ENCODE results near the gene CEP70.
"Not testable (repeated sequence)": the region's sequence is repeated elsewhere in the genome, so short reads cannot be mapped to it uniquely, and the experiment has no call there.

CEP70 gene

DNA sequence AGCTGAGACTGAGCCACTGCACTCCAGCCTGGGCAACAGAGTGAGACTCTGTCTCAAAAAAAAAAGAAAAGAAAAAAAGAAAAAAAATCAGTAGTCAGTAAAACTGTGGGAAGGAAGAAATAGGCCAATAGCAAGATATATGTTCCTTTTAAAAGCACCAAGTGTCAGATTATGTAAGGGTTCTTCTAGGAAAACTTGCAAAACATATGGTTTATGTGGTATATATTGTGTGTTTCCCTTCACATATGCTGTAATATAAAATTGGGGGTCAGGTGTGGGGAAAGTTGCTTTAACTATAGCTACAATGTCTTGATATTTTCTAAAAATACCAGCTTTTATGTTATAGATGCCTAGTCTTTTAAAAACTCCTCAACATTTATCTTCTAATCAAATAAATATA lies 95.1 kb downstream of the CEP70 start:
- DNase-seq, result no peak

DNA sequence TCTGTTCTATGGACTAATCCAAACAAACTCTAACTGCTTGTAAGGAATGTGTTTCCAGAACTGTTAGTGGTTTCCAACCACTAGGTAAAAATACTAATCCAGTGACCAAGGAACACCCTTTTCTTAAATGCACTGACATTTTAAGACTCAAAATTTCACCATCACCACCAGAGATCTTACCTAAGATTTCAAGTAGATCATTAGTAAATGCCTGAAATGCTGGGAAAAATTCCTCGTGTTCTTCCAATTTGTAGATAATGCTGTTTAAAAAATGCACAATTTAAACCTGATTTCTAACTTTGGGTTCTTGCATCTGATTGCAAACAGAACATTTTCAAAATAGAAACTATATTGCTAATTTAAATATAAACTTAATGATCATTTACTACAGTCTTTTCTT lies 96.2 kb downstream of the CEP70 start:
- no peak for DNase-seq

DNA sequence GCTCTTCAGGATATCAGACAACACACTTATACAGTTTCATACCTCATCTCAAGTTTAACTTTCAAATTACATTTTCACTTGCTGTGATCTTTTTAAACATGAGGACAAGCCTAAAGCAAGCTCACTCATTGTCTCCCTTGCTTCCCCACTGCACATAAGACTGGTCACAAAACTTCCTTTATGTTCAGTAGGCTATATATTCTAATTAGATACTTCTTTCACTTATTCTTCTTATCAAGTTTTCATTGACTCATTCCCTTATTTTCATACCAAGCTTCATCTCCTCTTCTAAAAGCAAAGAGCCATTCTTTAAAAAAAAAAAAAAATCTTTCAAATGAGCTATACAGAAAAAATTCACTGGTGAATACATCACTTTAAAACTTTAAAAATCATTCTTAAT lies 97.0 kb downstream of the CEP70 start:
- DNase-seq, result no peak

DNA sequence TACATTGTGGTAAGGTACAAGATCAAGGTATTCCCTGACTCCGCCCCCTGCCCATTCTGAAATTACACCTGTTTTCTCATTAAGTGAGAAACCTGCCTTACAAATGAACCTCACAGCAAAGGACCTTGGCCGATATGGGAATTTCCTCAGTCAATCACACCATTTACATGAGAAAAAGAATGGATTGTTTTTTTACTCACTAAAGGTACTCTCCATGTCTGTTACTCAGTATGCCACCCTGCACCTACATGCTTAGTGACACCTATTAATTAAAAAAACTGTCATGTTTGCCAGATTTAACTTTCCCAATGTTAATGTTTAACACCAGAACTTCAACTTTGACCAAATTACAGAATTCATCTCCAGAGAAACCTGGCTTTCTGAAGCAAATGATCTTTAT lies 97.6 kb downstream of the CEP70 start:
- DNase-seq, result no peak

DNA sequence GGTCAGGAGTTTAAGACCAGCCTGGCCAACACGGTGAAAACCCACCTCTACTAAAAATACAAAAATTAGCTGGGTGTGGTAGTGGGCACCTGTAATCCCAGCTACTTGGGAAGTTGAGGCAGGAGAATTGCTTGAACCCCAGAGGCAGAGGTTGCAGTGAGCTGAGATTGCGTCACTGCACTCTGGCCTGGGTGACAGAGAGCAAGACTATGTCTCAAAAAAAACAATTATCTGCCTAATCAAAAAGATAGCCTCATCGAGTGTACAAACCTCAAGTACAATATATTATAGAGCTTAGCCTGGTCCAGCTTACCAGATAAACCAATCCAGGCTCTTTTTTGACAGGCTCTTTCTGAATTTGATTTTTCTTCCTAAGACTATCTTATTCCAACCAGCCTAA lies 98.4 kb downstream of the CEP70 start:
- DNase-seq, result not testable (repeated sequence)

DNA sequence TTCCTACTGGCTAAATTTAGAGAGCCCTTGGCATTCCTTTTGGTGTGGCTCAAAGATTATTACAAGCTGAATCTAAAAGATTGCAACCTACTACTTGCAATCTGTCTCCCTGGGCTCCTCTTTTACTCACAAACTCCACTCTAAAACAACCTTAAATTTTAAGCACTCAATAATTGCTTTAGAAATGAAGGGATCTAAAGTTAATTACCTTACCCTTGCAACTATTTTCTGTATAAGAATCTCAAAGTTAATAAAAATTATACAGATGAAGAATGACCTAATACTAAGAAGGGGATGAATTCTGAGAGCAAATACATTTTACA lies 99.5 kb downstream of the CEP70 start:
- no peak for DNase-seq

DNA sequence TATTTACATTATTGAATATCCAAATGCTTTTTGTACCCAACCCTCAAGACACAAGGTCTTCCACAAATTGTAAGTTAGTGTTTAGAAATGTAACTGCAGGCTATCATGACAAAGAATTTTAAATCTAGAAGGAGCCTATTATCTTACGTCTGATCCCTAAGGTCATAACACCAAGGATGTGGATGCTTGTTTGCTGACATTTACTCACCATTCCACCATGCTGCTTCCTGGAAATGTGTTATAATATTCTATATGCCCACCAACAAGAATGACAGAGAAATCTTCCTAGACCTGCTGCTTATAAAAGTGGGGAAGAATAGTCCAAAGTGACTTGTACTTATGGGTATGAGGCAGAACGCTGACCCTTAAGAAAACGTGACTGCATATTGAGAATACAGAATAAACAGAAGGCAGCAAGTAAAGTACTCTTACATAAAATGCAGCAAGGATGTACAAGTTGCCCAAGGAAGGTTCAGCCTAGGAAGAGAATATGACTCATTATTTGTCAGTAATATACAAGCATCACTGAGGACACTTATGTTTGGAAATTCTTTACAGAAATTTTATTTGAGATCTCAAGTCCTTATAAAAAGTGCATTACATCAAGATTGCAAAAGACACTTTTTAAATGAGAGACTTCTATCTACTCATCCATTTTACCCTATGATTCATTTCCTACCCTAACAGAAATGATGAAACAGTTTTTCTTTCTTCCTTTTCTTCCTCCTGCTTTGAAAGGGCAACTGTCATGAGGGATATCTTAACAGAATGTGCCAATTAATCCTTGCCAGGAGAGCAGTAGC lies 100.1 kb downstream of the CEP70 start:
- DNase-seq, result no peak

DNA sequence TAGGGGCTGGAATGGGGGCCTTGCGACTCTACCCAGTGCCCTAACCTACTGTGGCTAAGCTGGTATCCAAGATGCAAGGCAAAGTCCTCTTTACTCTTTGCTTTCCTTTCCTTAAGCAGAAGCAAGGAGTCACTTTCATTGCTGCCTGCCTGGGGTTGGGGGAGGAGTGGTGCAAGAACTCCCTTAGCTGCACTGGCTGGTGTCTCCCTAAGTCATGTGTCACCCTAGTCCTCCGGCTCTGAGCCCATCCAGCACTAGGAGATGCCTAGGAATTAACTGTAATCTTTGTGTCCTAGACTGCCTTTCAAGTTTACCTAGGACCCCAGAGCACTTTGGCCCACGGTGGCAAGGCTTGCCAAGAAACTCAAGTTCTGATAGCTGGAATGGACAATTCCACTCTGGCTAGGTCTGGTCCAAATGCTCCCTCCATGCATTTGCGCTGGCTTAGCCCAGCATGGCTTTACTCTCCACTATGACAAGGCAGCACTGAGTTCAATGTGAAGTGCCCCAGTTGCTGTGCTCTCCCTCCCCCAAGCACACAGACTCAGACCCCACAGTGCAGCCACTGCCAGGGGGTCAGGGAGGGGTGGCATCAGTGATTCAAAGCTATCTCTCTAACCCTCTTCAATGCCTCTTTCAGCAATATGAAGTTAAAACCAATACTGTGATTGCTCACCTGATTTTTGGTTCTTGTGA lies 100.9 kb downstream of the CEP70 start:
- no peak for DNase-seq

DNA sequence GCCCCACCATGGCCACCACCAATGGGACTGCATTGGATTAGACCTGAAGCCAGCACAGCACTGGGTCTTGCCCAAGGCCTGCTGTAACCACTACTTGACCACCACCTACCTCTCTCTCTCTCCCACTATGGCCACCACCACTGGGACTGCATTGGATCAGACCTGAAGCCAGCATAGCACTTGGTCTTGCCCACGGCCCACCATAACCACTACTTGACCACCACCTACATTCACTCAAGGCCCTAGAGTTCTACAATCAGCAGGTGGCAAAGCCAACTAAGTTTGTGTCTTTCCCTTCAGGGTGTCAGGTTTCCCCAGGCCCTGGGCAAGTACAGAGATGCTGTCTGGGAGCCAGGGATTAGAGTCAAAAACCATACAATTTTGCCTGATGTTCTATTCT lies 102.1 kb downstream of the CEP70 start:
- DNase-seq, result no peak

DNA sequence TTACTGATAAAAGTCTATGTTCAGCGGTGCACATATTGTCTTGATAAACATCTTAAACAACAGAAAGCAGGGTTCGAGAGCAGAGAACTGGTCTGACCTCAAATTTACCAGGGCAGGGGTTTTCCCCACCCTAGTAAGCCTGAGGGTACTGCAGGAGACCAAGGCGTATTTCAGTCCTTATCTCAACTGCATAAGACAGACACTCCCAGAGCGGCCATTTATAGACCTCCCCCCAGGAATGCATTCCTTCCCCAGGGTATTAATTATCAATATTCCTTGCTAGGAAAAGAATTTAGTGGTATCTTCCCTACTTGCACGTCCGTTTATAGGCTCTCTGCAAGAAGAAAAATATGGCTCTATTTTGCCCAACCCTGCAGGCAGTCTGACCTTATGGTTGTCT lies 107.5 kb downstream of the CEP70 start:
- not testable (repeated sequence) for DNase-seq

DNA sequence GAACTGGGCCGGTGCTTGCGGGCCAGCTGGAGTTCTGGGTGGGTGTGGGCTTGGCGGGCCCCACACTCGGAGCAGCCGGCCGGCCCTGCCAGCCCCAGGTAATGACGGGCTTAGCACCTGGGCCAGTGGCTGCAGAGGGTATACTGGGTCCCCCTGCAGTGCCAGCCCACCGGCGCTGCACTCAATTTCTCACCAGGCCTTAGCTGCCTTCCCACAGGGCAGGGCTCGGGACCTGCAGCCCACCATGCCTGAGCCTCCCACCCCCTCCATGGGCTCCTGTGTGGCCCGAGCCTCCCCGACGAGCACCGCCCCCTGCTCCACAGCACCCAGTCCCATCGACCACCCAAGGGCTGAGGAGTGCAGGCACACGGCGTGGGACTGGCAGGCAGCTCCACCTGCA lies 109.4 kb downstream of the CEP70 start:
- not testable (repeated sequence) for DNase-seq

DNA sequence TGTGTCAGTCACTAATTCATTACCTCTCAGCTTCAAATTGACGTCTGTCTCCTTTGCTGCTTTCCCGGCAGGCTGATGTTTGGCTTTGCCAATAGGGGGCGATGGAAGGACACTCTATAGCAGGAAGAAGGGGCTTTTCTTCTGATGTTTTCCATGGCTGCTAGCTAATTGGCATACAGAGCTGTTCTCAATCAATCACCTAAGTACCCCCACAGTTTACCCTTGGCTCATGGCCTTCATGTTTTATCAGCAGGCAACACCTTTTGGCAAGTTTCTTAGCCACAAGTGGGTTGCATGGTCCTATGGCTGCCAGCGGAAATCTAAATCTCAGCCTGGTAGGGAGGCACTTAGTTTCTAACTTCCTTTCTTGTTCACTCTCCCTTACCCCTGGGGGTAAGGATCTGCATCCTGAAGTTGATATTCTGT lies 114.6 kb downstream of the CEP70 start:
- no peak for DNase-seq

DNA sequence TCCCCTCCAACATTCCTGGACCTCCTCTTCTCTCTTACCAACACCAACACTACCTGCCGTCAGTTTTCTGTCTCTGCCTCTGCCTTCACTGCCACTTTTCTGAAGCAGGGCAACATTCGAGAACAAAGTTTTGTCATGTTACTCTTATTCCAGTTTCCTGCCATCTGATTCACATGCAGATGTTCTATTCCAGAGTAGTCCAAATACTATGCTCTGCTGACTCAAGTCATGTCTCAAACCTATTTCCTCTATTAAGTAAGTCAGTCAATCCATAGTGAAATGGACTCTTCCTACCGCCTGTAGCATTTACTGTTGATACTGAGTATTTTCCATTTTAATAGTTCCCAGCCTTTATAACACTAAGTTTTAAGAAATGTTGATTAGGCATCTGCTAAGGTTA lies 116.3 kb downstream of the CEP70 start:
- DNase-seq, result no peak

DNA sequence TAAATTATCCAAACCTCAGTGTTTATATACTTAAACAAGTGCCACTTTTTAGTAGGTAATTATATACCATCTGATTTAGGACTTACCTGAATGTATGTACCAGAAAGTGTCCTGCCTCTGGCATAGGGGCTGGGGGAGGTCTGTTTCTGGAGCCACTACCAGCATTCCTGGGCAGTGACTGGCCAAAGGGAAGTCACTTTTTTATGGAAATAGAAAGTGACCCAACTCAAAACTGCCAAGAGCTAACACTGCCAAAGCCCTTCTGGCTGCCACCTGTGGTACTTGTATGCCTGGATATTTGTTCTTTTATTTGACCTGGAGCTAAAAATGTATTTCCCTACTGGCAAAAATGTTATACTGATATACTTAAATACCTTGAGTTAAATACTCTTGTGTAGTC lies 116.9 kb downstream of the CEP70 start:
- DNase-seq, result no peak

DNA sequence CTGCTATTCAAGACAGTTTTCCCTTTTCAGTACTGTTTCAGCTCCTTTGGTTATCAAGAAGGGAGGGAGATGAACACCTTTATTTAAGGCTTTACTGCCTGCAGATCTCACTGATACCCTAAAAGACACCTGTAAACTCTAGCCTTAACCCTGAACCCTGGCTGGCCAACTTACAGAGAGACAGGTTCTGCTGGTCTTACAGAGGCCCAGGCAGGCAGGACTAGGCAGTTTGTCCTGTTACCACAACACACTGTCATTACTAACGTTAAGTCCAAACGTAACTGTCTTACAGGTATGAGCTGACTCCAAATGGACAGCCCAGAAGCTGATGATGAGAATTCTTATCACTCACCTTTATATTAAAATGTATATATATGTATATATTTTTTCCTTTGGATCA lies 117.5 kb downstream of the CEP70 start:
- no peak for DNase-seq

DNA sequence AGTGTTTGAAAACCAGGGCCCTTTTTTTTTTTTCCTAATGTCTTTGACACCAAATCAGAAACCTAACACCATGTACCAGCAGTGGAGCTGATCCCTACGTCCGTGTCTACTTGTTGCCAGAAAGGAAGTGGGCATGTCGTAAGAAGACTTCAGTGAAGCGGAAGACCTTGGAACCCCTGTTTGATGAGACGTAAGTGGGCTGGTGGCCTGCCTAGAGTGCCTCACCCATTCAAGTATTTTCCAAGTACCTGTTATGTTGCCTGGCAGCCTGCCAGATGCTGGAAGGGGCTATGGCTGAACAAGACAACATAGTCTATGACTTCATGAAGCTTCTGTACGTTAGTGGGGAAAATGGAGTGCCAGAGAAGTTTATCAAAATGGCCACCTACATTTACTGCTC lies 119.9 kb downstream of the CEP70 start:
- no peak for DNase-seq

DNA sequence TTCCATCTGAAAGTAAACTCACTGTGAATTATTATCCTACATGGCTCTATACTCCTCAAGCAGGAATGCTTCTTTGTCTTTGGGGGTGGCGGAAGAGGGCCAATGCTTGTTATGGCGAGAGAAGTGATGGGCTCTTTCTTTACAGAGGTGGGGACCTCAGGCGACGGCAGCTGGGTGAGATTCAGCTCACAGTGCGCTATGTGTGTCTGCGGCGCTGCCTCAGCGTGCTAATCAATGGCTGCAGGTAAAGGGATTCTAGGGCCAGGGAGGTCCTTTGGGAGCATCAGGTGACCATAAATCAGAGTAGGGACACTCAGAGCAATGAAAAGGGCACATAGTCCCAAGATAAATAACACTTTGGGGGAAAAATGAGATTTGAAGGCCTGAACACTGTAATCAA lies 120.7 kb downstream of the CEP70 start:
- DNase-seq, result no peak

DNA sequence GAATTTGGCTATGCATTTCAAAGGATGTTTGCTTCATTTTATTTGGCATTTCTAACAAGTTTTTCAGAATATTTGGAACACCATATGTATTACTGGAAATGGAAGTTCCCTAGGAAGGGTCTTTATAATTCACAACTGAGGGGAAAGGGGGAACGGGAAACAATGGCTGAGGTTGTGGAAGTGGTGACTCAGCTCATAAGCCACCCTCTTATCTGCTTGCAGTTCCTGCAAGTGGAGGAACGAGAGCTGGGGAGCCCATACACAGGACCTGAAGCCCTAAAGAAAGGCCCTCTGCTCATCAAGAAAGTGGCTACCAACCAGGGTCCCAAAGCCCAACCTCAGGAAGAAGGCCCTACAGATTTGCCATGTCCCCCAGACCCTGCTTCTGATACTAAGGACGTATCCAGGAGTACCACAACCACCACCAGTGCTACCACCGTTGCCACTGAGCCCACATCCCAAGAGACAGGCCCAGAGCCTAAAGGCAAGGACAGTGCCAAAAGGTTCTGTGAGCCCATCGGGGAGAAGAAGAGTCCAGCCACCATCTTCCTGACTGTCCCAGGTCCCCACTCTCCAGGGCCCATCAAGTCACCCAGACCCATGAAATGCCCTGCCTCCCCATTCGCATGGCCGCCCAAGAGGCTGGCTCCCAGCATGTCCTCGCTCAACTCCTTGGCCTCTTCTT lies 121.8 kb downstream of the CEP70 start:
- no peak for DNase-seq

DNA sequence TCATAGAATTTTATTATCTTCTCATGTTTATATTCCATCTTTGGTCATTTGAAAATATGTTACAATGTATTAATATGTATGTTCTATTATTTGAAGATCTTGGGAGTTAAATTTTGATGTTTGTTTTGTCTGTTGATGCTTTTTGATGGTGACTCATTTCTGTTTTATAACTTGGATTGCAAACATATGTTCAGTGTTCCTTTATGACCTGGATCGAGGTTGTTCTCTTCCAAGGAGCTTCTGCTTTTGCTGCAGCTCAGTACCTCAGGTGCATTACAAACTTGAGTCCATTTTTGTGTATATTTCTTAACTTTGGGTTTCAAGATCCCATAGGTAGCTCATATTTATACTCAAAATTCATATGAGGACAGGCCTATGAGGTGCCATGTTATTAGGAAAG lies 122.6 kb downstream of the CEP70 start:
- DNase-seq, result no peak

DNA sequence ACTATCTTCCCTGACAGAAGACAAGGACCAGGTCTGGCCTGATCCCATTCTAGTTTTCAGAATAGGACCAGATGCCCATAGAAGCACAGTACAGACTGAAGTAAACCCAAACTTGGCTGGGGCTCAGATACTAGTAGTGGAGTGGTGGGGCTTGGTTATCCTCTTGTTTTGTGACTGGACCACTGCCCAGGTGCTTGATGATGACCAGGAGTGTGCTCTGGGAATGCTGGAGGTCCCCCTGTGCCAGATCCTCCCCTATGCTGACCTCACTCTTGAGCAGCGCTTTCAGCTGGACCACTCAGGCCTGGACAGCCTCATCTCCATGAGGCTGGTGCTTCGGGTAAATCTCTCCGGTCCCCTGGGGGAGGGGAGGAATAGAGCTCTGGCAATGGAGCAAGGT lies 123.4 kb downstream of the CEP70 start:
- DNase-seq, result no peak

DNA sequence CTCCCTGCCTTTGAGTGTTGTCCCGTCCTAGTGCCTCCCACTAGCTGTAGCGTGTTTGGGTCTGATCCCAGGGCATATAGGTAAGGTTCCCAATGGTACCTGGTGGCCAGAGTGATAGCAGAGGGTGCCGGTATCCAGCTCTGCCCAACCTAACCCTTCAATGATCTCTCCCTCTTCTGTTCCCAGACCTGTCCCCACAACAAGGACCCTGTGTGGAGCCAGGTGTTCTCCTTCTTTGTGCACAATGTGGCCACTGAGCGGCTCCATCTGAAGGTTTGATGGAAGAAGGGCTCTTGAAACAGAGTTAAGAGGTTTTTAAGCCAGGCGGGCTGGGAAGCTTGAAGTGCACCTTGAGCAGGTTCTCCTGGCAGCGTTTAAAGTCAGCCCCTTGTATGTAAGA lies 124.2 kb downstream of the CEP70 start:
- DNase-seq, result no peak

DNA sequence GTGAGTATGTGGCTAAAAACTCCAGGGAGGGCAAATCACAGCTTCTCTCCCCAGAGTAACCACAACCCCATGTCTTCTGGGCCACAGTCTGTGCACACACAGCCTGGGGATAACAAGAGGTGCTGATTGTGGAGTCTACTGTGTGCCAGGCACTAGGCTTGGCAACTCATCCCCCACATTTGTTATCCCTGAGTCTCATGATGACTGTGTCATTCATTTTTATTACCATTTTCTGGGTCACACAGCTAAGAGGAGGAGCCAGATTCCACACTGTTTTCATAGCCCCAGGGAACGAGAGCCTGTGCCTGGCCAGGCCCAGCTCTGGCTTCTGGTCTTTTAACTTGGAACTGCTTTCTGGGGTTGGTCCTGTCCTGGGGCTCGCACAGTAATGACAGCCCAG lies 125.2 kb downstream of the CEP70 start:
- DNase-seq, result no peak

DNA sequence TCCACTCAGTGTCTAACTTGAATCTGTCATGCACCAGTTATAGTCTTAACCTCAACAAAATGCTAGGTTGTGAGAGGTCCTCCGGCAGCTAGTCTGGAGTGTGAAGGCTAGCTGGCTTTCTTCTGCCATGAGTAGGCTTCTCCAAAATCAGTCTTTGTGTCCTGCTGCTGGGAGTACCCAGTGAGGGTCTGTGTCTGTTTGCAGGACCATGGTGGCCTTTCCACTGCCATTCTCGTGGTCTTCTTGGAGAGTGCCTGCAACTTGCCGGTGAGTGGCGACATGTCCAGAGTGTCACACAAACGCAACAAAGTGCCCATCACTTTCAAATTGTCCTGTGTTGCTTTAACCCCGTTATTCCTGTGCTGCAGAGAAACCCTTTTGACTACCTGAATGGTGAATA lies 125.6 kb downstream of the CEP70 start:
- DNase-seq, result no peak

DNA sequence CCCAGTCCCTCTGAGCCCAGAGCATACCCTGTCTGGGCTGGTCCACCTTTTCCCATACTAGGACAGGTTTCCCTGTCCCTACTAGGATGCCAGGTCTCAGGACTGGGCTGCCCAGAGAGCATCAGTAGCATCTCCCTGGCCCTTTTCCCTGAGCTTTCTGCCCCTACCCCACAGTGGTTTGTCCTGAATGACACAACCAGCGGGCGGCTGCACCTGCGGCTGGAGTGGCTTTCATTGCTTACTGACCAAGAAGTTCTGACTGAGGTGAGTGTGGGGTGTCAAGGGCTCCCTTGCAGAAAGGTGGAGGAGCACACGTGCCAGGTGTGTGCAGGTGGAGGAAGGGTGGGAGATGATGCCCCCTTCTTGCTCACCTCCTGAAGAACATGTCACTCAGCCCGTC lies 126.1 kb downstream of the CEP70 start:
- DNase-seq, result no peak

Data from retina (tissue), 1 donor.